Urinary bladder (tissue), 4 donors: Measurements from ENCODE around the gene FANK1. TPM values are rescaled to one million over a fixed set of nuclear protein-coding genes. Genes with fewer than 3 reads are reported as not detected.
A peak's percentile ranks its signal among the peaks of the same experiment; 100 is the strongest.
"Not testable (repeated sequence)": the region's sequence is repeated elsewhere in the genome, so short reads cannot be mapped to it uniquely, and the experiment has no call there.

Source experiments
- DNase-seq: peaks from one replicate; pipeline ENCODE4 v3.0.0-alpha.2; 2015; ENCODE audit errors: extremely low spot score
- H3K27ac ChIP-seq: one replicate; pipeline ENCODE4 v1.5.1; 2013; ENCODE audit warnings: low read depth, mild to moderate bottlenecking, moderate library complexity
- H3K36me3 ChIP-seq: one replicate; pipeline ENCODE4 v1.6.1; 2013; ENCODE audit warnings: mild to moderate bottlenecking, moderate library complexity; ENCODE audit not compliant: insufficient read depth
- H3K4me1 ChIP-seq: one replicate; pipeline ENCODE4 v1.6.1; 2013; ENCODE audit warnings: mild to moderate bottlenecking, moderate library complexity; ENCODE audit not compliant: insufficient read depth
- H3K4me3 ChIP-seq: one replicate; pipeline ENCODE4 v1.5.1; 2013; ENCODE audit warnings: low read depth, low read length
- WGBS: extraction: QIAGEN DNeasy Blood & Tissue Kit; methylation state at CpG from one replicate; pipeline ENCODE4 v1.1.7; 2013; 5-methylcytosine and 5-hydroxymethylcytosine counted together
- polyA plus RNA-seq: library from polyadenylated mRNA; stranded (reverse); fragments of 200-250 nt; gene quantifications from one replicate; pipeline ENCODE4 v1.2.3, GENCODE V29; 2013
- total RNA-seq: library from RNA; depleted of rRNA; stranded (reverse); fragments of >200 nt; gene quantifications from one replicate; pipeline ENCODE4 v1.2.3, GENCODE V29; 2014
- donor health status: healthy with polysubstance abuse.
- donor health status: healthy.

Gene FANK1, protein sequence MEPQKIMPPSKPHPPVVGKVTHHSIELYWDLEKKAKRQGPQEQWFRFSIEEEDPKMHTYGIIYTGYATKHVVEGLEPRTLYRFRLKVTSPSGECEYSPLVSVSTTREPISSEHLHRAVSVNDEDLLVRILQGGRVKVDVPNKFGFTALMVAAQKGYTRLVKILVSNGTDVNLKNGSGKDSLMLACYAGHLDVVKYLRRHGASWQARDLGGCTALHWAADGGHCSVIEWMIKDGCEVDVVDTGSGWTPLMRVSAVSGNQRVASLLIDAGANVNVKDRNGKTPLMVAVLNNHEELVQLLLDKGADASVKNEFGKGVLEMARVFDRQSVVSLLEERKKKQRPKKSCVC
- total RNA-seq: 2.0 TPM
- polyA plus RNA-seq: 1.5 TPM

DNA sequence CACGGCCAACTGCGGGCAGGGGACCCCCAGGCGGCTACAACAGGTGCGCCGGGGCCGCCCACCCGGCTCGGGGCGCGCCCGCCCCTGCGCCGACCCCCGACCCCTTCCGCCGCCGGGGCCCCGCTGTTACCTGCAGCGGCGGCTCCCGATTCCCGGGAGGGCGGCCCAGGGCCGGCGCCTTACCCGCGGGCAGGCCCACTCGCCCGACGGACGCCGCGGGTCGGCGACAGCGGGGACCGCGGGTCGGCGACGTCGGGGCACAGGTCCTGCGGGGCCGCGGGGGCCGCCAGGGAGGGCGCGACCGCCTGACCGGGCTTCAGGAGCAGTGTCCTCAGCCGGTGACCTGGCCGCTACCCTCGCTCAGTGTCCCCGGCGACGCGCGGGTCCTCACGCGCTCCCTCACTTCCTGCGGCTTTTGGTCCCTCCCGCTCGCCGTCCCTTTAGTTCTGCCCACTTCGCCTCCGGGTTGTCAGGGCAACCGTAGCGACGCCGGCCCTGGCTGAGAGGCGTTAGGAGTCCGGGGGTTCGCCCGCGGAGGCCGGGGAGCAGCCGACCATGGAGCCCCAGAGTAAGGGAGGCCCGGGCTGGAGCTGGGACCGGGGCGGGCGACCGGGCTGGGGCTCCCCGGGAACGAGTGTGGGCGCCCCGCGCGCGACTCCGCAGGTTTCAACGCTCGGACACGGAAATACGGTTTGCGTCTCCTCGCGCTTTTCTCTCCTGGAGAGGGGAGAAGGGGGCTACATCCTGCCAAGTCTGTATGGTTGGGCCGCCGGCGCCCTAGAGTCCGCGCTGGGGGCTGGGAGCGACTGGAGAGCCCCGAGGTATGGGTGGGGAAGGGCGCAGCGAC is at the start of gene FANK1:
Gene FANK1 (plus strand): TSS at position 477 of the 847 bp plus-strand sequence. CDS start 79 bp downstream, at position 556.
- peak; percentile 68 for DNase-seq
- Histone ChIP-seq H3K27ac (peak within 1 kb of the TSS; percentile 77), H3K4me3 (peak within 1 kb of the TSS; percentile 74)
- 26% methylated on average over 106 of the region's 106 CpGs for WGBS
- H3K36me3 ChIP-seq, H3K4me1 ChIP-seq: not testable (repeated sequence)

DNA sequence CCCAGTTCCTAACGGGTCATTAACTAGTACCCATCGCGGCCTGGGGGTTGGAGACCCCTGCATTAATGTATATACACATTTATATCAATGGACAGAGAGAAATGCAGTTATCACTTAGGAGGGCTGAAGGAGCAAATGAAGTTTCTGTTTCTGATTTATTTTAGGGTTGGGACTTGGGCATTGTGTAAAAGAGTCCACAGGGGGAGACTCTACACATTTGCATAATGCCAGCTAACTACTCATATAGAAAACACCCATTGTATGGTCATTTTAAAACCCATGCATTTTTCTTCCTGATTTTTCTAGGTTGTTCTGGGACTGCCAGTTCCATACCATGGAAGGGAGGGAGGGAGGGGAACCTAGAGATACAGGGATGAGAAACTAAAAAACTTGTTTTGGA is 49.5 kb upstream of the FANK1 start:
- no peak overlapping the region for H3K27ac ChIP-seq
- H3K4me1 ChIP-seq: no peaks in the 10 kb centered on the region
- peaks cover 2% of the 10 kb centered on the region for H3K36me3 ChIP-seq
- WGBS: 93% methylated on average over 3 of the region's 3 CpGs
- H3K4me3 ChIP-seq: no peak overlapping the region
- DNase-seq: no peak

DNA sequence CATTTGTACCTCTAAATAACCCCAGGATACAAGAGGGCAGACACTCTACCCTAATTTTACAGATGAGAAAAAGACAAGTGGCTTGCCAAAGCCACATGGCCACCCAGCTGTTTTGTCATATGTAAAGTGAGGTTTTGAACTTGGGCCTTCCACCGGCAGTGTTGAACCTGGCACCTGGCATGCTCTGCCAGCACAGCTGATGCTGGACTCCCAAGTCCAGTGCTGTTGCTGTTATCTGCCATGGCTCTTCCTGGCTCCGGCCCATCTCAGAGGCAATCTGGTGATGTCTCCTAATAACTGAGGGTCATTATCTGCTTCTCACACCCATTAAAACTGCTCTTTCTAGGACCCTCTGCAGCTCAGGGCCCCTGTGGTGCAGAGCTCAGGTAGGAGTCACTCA is 48.0 kb upstream of the FANK1 start:
- 97% methylated on average over 2 of the region's 2 CpGs for WGBS

DNA sequence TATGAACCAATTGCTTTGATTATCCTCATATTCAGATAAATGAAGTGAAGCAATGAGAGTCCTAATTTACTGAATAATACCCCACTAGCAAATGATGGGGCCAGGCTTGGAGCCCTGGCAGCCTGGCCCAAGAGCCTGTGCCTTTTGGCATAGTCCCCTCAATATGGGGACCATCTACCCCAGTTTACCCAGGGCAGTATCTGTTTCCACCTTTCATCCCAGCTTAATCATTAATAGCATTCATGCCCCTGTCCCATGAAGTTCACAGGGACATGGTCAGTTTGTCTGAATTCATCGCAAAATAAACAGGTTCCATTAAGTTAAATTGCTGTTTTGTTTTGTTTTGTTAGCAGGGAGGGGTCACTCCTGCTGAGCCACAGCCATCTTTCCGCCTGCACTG is 47.5 kb upstream of the FANK1 start:
- Histone ChIP-seq H3K4me3 (no peak overlapping the region), H3K36me3 (peaks cover 2% of the 10 kb centered on the region), H3K27ac (no peak overlapping the region), H3K4me1 (no peaks in the 10 kb centered on the region)
- WGBS: 90% methylated on average over 2 of the region's 2 CpGs
- DNase-seq: no peak

More for the DNA sequence above, 48.0 kb upstream of the FANK1 start:
- no peak for DNase-seq
- H3K36me3 ChIP-seq: peaks cover 2% of the 10 kb centered on the region
- H3K27ac ChIP-seq: no peak overlapping the region
- no peaks in the 10 kb centered on the region for H3K4me1 ChIP-seq
- H3K4me3 ChIP-seq: no peak overlapping the region

DNA sequence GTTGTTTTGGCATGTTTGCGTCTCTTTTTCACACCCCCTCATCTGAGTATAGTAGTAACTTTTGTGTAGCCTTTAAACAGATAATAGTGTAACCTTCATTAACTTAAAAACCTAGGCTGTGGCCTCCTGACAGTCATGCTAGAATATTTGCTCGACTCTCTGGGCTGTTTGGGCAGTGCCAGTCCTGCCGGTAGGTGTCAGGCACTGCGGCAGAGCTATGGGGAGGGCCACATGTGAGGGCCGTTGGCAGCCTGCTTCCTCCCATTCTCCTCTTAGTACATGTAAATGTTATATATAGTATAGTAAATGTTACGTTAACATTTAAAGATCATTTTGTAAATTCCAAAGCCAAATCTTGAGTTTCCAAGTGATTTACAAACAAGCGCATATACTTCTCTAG is 46.9 kb upstream of the FANK1 start:
- WGBS: 90% methylated on average over 7 of the region's 7 CpGs
- DNase-seq: no peak
- Histone ChIP-seq H3K36me3 (peaks cover 2% of the 10 kb centered on the region), H3K27ac (no peak overlapping the region), H3K4me1 (no peaks in the 10 kb centered on the region), H3K4me3 (no peak overlapping the region)

DNA sequence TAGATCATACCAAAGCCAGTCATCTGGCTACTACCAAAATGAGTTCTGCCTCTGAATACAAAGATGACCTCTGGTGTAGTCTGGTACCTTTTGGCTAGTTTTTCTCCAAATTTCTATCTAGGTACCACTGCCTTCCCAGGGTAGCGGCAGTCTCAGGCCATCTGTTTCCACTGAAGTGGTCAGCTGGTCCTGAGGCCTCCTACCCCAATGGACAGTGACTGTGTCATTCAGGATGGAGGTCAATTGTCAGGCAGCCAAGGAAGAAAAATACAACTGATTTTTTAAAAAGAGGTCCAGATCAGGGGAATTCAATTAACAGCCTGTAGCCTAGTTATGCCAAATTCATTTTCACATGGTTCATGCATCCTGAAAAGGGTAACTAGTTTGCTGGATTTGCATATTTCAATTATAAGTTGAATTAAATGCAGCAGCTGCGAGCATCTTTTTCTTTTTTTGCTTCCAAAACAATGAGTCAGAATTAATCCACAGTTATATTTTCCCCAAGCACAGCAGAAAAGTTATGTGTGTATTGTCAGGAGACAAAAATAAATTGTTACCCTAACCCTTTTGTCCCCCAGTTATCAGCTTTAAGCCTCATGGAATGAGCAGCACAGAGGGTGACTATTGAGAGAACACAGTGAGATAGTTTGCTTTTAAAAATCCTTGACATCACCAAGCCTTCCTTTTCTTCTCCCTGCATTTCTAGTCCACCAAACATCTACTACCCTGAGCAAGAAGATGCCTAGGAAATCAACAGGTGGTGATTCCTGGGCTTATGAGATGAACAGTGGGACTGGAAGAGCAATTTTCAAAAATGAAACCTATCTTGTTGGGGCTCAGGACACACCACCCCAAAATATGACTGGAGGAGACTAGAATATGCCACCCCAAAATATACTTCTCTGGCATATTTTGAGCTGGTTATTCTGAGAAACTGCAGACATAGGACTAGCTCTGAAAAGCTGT is 45.3 kb upstream of the FANK1 start:
- no peak overlapping the region for H3K27ac ChIP-seq
- H3K4me1 ChIP-seq: no peaks in the 10 kb centered on the region
- no peak overlapping the region for H3K4me3 ChIP-seq
- no peak for DNase-seq
- WGBS: 86% methylated on average over 2 of the region's 2 CpGs
- H3K36me3 ChIP-seq: peaks cover 2% of the 10 kb centered on the region

DNA sequence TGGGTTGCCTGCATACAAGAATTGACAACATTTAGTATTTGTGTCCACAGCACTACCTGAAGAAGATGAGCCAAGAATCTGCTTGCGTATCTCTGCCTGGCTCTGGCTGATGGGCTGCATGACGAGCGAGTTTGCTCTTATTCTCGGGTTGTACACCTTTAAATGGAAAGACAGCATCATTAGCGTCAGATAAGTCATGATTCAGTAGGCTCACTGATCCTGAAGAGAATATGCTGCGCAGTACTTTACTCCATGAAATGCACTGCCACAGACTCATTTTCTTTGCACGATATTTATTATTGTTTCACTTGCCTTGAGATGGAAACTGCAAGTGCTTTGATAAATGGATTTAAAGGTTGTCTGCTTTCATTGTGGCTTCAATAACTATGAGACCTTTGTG is 43.9 kb upstream of the FANK1 start:
- Histone ChIP-seq H3K36me3 (peaks cover 5% of the 10 kb centered on the region), H3K4me3 (no peak overlapping the region), H3K27ac (no peak overlapping the region), H3K4me1 (no peaks in the 10 kb centered on the region)
- no peak for DNase-seq
- WGBS: 95% methylated on average over 7 of the region's 7 CpGs

DNA sequence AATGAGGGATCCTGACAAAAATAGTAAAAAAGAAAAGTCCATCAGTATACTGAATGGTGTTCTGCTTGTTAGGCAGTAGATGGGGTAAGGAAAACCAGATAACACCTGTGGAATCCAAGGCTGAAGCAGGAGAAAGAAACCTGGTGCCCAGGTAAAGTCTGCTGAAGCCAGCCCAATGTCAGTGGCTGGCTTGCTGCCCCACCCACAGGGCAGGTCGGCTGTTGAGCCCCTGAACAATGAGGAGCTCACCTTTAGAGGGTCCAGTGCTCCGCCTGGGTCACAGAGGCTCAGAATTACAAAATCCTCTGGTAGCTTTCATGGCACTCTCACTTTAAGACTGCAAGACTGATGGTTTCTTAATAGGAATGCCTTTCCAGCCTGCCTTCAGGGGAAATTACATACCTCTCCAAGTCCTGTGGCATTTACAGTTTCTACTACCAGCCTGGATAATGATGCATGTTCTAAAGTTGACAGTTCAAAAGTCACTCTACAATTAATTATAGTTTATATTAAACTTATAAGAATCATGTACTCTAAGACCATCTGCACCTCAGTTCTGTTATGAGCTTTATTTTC is 39.1 kb upstream of the FANK1 start:
- no peak for DNase-seq
- WGBS: 84% methylated on average over 2 of the region's 2 CpGs
- H3K27ac ChIP-seq: no peak overlapping the region
- no peaks in the 10 kb centered on the region for H3K4me1 ChIP-seq
- no peak overlapping the region for H3K4me3 ChIP-seq
- peaks cover 6% of the 10 kb centered on the region for H3K36me3 ChIP-seq

DNA sequence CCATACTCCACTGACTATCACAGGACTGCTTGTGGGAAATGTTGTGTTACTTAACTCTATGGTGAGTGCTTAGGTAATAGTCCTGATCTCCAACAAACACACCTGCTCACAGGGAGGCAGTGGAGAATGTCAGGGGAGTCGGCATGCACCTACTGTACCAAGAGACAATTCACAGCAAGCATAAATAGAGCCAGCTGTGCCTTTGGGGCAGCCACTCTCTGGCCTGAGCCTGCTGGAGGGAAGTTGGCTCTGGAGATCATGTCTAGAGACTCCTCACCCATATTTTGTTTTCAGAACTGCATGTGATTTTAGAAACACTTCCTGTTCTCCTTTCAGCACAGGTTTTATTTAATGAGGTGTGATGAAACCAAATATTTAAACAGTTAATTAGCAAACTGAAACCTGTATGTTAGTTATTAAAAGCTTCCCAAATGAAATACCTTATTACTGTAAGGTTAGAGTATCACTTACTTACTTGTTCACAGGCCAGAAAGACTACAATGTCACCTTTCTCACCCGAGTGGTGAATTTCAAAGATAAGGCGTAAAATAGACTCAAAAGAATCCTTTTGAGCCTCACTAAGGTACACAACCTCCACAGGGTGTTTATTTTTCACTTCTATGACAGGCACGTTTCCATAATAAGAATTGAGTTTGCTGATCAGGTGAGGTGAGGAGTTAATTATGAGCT is 37.1 kb upstream of the FANK1 start:
- Histone ChIP-seq H3K36me3 (peaks cover 6% of the 10 kb centered on the region), H3K4me3 (no peak overlapping the region), H3K4me1 (no peaks in the 10 kb centered on the region), H3K27ac (no peak overlapping the region)
- 91% methylated on average over 4 of the region's 4 CpGs for WGBS
- DNase-seq: no peak

DNA sequence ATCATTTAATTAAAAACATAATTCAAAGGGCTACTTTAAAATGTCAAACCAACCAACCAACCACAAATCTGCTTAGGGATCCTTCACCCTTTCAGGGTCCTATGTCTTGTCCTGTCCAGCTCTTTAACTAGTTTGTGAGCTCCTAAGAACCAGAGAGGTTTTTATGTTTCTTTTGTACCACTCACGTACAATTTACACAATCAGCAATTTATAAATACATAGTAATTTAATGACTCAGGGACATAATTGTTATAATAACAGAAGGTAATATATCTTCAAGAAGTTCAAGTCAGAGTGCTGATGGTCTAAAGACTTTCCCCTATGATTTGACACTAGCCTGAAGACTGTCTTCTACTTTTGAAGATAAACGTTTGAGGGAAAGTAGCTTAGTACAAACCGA is 31.2 kb upstream of the FANK1 start:
- Histone ChIP-seq H3K27ac (no peak overlapping the region), H3K36me3 (no peaks in the 10 kb centered on the region), H3K4me3 (no peak overlapping the region), H3K4me1 (no peaks in the 10 kb centered on the region)
- WGBS: 86% methylated on average over 3 of the region's 3 CpGs
- no peak for DNase-seq

DNA sequence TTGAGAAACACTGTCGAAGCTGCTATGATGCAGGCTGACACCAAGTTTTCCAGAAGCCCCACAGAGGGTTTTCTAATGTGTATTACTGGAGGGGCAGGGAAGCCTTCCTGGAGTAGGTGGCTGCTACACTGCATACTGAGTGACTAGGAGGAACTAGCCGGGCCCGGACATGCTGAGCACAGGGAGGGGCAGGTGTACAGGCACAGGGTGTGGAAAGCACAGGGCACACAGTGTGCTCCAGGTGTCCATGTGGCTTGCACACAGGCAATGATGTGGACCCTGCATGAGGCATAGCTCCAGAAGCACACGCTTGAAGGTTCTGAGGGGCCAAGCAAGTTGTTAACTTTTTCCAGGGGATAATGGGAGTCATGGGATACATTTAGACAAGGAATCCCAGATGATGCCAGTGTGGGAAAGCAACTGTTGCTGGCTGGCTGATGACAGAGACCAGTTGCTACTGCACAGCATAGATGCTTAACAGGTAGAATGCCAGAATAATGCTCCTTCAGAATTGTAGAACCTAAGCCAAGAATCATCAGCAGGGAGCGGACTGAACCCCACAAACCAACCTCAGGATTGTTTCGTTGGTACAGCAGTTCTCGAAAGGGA is 29.8 kb upstream of the FANK1 start:
- 97% methylated on average over 7 of the region's 7 CpGs for WGBS
- DNase-seq: no peak
- H3K27ac ChIP-seq: no peak overlapping the region
- H3K36me3 ChIP-seq: no peaks in the 10 kb centered on the region
- H3K4me1 ChIP-seq: no peaks in the 10 kb centered on the region
- H3K4me3 ChIP-seq: no peak overlapping the region

DNA sequence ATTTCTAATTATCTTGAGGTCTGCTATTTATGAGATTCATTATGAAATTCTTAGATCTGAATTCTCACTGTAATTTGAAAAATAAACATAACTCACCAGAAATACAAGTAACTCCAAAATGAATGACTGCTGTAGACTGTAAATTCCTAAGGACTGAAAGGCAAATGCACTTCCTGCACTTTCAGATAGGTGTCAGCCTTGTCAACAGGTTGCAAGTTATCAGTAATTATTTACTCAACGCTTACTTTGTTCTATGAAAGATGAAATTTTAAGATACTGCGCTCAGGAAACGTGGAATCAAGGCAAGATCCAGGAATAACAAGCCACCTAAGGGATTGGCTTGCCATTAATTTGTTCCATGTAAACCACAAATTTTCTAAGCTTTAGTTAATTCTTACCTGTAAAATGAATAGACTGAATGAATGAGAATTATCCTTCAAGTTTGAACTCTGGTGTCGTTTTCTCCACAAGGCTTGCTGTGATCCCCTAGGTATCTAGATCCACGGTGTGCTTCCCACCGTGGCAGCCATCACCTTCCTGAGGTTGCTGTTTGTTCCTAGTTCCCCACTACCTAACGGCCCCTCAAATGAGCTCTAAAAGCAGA is 27.9 kb upstream of the FANK1 start:
- Histone ChIP-seq H3K27ac (no peak overlapping the region), H3K4me1 (no peaks in the 10 kb centered on the region), H3K36me3 (no peaks in the 10 kb centered on the region), H3K4me3 (no peak overlapping the region)
- 76% methylated on average over 7 of the region's 7 CpGs for whole genome bisulfite sequencing
- no peak for DNase-seq
